IMR-90 (cell line): ENCODE results near the gene C9orf50. TPM values are rescaled to one million over a fixed set of nuclear protein-coding genes. Genes with fewer than 3 reads are reported as not detected.

ENCODE experiments used
- ATAC-seq: fragments of 200-7000 bp; cut with Tn5 transposase; 2 replicates; pipeline ENCODE4 v1.9.1; 2020; ENCODE audit warnings: low read depth, mild to moderate bottlenecking, moderate library complexity
- BruUV-seq: library from RNA; stranded (reverse); fragments of 400-500 nt; replicated peaks from 2 replicates; lab custom pipeline; 2021; lab: Mats Ljungman, UMichigan
- CTCF ChIA-PET: fragments of 300-600 bp; formaldehyde crosslinking; extraction: SDS; loops from one replicate; lab custom pipeline; 2021; ENCODE audit warnings: antibody characterized with exemption; lab: Yijun Ruan, JAX
- POLR2A ChIA-PET: fragments of 300-600 bp; sonication (Branson Sonifier 250); formaldehyde crosslinking; loops from one replicate; lab custom pipeline; 2022; ENCODE audit warnings: antibody characterized with exemption; ENCODE audit not compliant: unreplicated experiment; lab: Charles Lee
- DNase-seq: peaks from one replicate; pipeline ENCODE4 v3.0.0; 2013
- H2AFZ ChIP-seq: replicated peaks from 2 replicates; pipeline ENCODE3; 2013; ENCODE audit warnings: low read length, mild to moderate bottlenecking; ENCODE audit not compliant: poor library complexity
- H2AK5ac ChIP-seq: 2 replicates; pipeline ENCODE4 v1.6.1; 2013; ENCODE audit warnings: low read depth, low read length, inconsistent platforms
- H2AK9ac ChIP-seq: replicated peaks from 2 replicates; pipeline ENCODE3; 2013; ENCODE audit warnings: mild to moderate bottlenecking, low read depth, low read length, moderate library complexity; ENCODE audit not compliant: poor library complexity
- H2BK120ac ChIP-seq: 2 replicates; pipeline ENCODE4 v1.6.1; 2013; ENCODE audit warnings: low read depth, low read length, inconsistent platforms
- H2BK15ac ChIP-seq: 3 replicates; pipeline ENCODE4 v1.6.1; 2013; ENCODE audit warnings: low read depth, low read length, inconsistent platforms
- H2BK20ac ChIP-seq: 2 replicates; pipeline ENCODE4 v1.6.1; 2013; ENCODE audit warnings: low read depth, mild to moderate bottlenecking, inconsistent platforms, low read length, moderate library complexity
- H2BK5ac ChIP-seq: 2 replicates; pipeline ENCODE4 v1.6.1; 2013; ENCODE audit warnings: mild to moderate bottlenecking, low read depth, low read length, inconsistent platforms; ENCODE audit not compliant: poor library complexity, severe bottlenecking
- H3K14ac ChIP-seq: replicated peaks from 2 replicates; pipeline ENCODE4 v1.6.1; 2013; ENCODE audit warnings: low read depth, low read length, inconsistent platforms
- H3K18ac ChIP-seq: 2 replicates; pipeline ENCODE4 v1.6.1; 2013; ENCODE audit warnings: low read depth, low read length, control low read depth
- H3K23ac ChIP-seq: 2 replicates; pipeline ENCODE4 v1.6.1; 2013; ENCODE audit warnings: low read depth, low read length, inconsistent platforms
- H3K27ac ChIP-seq: 2 replicates; pipeline ENCODE4 v1.5.1; 2013; ENCODE audit warnings: mild to moderate bottlenecking, control low read depth, low read length; ENCODE audit not compliant: insufficient read depth
- H3K27me3 ChIP-seq: 2 replicates; pipeline ENCODE4 v1.6.1; 2013; ENCODE audit warnings: low read length; ENCODE audit not compliant: control insufficient read depth, insufficient read depth
- H3K36me3 ChIP-seq: 2 replicates; pipeline ENCODE4 v1.6.1; 2013; ENCODE audit warnings: low read length, mixed read lengths; ENCODE audit not compliant: control insufficient read depth, insufficient read depth
- H3K4ac ChIP-seq: 2 replicates; pipeline ENCODE4 v1.6.1; 2013; ENCODE audit warnings: low read depth, low read length, inconsistent platforms
- H3K4me1 ChIP-seq: 2 replicates; pipeline ENCODE4 v1.6.1; 2013; ENCODE audit warnings: low read length, mixed read lengths; ENCODE audit not compliant: control insufficient read depth, insufficient read depth
- H3K4me2 ChIP-seq: 2 replicates; pipeline ENCODE4 v1.6.1; 2013; ENCODE audit warnings: low read depth, mild to moderate bottlenecking, control low read depth, low read length, moderate library complexity
- H3K4me3 ChIP-seq: 2 replicates; pipeline ENCODE4 v1.5.1; 2013; ENCODE audit warnings: low read depth, mild to moderate bottlenecking, control low read depth, low read length, moderate library complexity; ENCODE audit not compliant: insufficient read depth
- H3K56ac ChIP-seq: 2 replicates; pipeline ENCODE4 v1.6.1; 2013; ENCODE audit warnings: low read length, inconsistent platforms; ENCODE audit not compliant: insufficient read depth; ENCODE audit errors: extremely low read depth
- H3K79me1 ChIP-seq, 2 experiments: 2 replicates each; pipeline ENCODE4 v1.6.1; 2013; ENCODE audit warnings: low read length in 2 of 2, inconsistent platforms in 1 of 2, low read depth in 1 of 2
- H3K9ac ChIP-seq: 2 replicates; pipeline ENCODE4 v1.6.1; 2013; ENCODE audit warnings: low read depth, low read length, control low read depth
- H3K9me1 ChIP-seq: 2 replicates; pipeline ENCODE4 v1.6.1; 2013; ENCODE audit warnings: low read length, inconsistent platforms; ENCODE audit not compliant: insufficient read depth
- H3K9me3 ChIP-seq: 2 replicates; pipeline ENCODE4 v1.6.1; 2013; ENCODE audit warnings: low read length; ENCODE audit not compliant: control insufficient read depth, insufficient read depth
- H4K20me1 ChIP-seq: 2 replicates; pipeline ENCODE4 v1.6.1; 2013; ENCODE audit warnings: low read length, inconsistent platforms; ENCODE audit not compliant: insufficient read depth
- H4K5ac ChIP-seq: 2 replicates; pipeline ENCODE4 v1.6.1; 2013; ENCODE audit warnings: mild to moderate bottlenecking, low read depth, low read length, control low read depth
- H4K8ac ChIP-seq, 2 experiments: 2 replicates each; pipeline ENCODE4 v1.6.1; 2013; ENCODE audit warnings: low read depth in 2 of 2, low read length in 2 of 2, control low read depth in 1 of 2, inconsistent platforms in 1 of 2
- H4K91ac ChIP-seq: 2 replicates; pipeline ENCODE4 v1.6.1; 2013; ENCODE audit warnings: low read depth, low read length, inconsistent platforms; ENCODE audit not compliant: insufficient read depth
- BHLHE40 ChIP-seq: fragments of 150-350 bp; IDR thresholded peaks from 2 replicates; pipeline ENCODE4 v1.6.1; 2016; ENCODE audit warnings: mild to moderate bottlenecking, low read depth, low read length
- CEBPB ChIP-seq: IDR thresholded peaks from 2 replicates; pipeline ENCODE4 v1.6.1; 2012; ENCODE audit warnings: low read depth, low read length, improper control_type of control experiment
- CHD1 ChIP-seq: IDR thresholded peaks from 2 replicates; pipeline ENCODE4 v1.6.1; 2012; ENCODE audit warnings: low read depth, low read length, improper control_type of control experiment
- ELK1 ChIP-seq: fragments of 150-350 bp; IDR thresholded peaks from 2 replicates; pipeline ENCODE4 v1.6.1; 2016; ENCODE audit warnings: low read depth, mild to moderate bottlenecking, low read length, moderate library complexity, borderline replicate concordance
- FOS ChIP-seq: fragments of 150-350 bp; IDR thresholded peaks from 2 replicates; pipeline ENCODE4 v1.6.1; 2016; ENCODE audit warnings: low read depth, low read length
- MAFK ChIP-seq: IDR thresholded peaks from 2 replicates; pipeline ENCODE4 v1.6.1; 2012; ENCODE audit warnings: low read depth, low read length, improper control_type of control experiment
- MAZ ChIP-seq: IDR thresholded peaks from 2 replicates; pipeline ENCODE4 v1.6.1; 2012; ENCODE audit warnings: low read depth, mild to moderate bottlenecking, low read length, improper control_type of control experiment, moderate library complexity, borderline replicate concordance
- NFE2L2 ChIP-seq: fragments of 150-350 bp; IDR thresholded peaks from 2 replicates; pipeline ENCODE4 v1.6.1; 2016; ENCODE audit warnings: low read depth, mild to moderate bottlenecking, low read length
- RAD21 ChIP-seq: IDR thresholded peaks from 2 replicates; pipeline ENCODE4 v1.6.1; 2012; ENCODE audit warnings: low read length, improper control_type of control experiment
- RCOR1 ChIP-seq: IDR thresholded peaks from 2 replicates; pipeline ENCODE4 v1.6.1; 2012; ENCODE audit warnings: mild to moderate bottlenecking, low read length, improper control_type of control experiment; ENCODE audit not compliant: insufficient replicate concordance
- RFX5 ChIP-seq: IDR thresholded peaks from 2 replicates; pipeline ENCODE4 v1.8.0; 2012; ENCODE audit warnings: low read depth, mild to moderate bottlenecking, low read length, moderate library complexity
- SMC3 ChIP-seq: fragments of 150-350 bp; IDR thresholded peaks from 2 replicates; pipeline ENCODE4 v1.6.1; 2016; ENCODE audit warnings: low read depth, mild to moderate bottlenecking, antibody characterized with exemption, low read length, moderate library complexity
- USF2 ChIP-seq: fragments of 150-350 bp; IDR thresholded peaks from 2 replicates; pipeline ENCODE4 v1.6.1; 2017; ENCODE audit warnings: mild to moderate bottlenecking, antibody characterized with exemption, low read length, low read depth
- WGBS, 2 experiments: methylation state at CpG; one replicate each; pipeline versions ENCODE4 v1.1.5 to v1.1.7; 2013; ENCODE audit warnings: missing lambda C conversion rate in 2 of 2; ENCODE audit not compliant: insufficient read length in 1 of 2; ENCODE audit errors: extremely low coverage in 2 of 2; 5-methylcytosine and 5-hydroxymethylcytosine counted together
- dilution Hi-C: fragments of 300-500 bp; cut with HindIII; formaldehyde crosslinking; loops from one replicate; pipeline ENCODE4 v1.14.3; 2018; ENCODE audit warnings: low sequenced_read_pairs; ENCODE audit not compliant: unreplicated experiment
- in situ Hi-C: fragments of 300-500 bp; cut with MboI; formaldehyde crosslinking; loops from 3 replicates; pipeline ENCODE4 v1.14.3; 2019; ENCODE audit warnings: low sequenced_read_pairs, inconsistent platforms, mixed read lengths
- intact Hi-C: fragments of 100-400 bp; cut with micrococcal nuclease; formaldehyde crosslinking; loops from 2 replicates; pipeline ENCODE4 v1.10.0; 2022
- polyA plus RNA-seq, 3 experiments: library from polyadenylated mRNA; depleted of rRNA; stranded (reverse); fragments of >200 nt; gene quantifications; 2 replicates each; pipeline ENCODE4 v1.2.3, GENCODE V29; 2012; ENCODE audit warnings: low replicate concordance in 1 of 3
- total RNA-seq: library from RNA; depleted of rRNA; stranded (reverse); fragments of >200 nt; gene quantifications from 2 replicates; pipeline ENCODE4 v1.2.3, GENCODE V29; 2012
- TF ChIP-seq, protein P1 (sequence below): conservative IDR thresholded peaks from 2 replicates; pipeline ENCODE4 v1.5.1; 2012; ENCODE audit warnings: mild to moderate bottlenecking, low read depth, low read length, improper control_type of control experiment

C9orf50 gene
- total and polyA plus RNA-seq, 2 of the 4 experiments (the other 2 are of a cell fraction) = 0.09 TPM; not detected in 1

DNA sequence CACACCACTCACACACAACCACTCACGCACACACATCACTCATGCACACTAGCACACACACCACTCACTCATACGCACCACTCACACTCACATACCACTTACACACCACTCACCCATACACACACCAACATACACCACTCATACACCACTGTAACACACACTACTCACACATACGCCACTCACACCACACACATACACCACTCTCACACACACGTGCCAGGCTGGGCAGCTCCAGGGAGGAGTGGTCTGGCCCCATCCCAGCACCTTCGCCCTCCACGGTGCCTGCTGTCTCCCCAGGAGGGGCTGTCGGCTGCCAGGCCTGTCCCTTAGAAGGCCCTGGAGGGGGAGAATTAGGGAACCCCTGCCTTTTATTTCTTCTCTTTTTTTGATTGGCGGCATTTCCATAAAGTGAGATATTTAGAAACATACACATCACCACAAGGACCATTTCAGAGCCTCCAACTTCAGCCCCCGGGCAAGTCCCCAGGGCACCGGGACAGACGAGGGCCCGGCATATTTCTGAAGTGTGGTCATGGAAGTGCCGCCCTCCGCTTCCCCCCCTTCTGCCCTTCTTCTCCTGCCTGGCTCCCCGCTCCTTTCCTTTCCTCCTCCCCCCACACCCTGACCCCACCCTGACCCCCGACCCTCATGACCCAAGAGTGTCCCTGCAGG, 27.3 kb upstream of the C9orf50 start:
- no TSS peak for BruUV-seq
- peak; percentile 40 for ATAC-seq
- Histone ChIP-seq H3K14ac (0 out of 2 replicates have a peak overlapping the region, but pooled peaks have one; percentile 25), H3K56ac (no peak overlapping the region), H4K91ac (peak overlapping the region; percentile 41), H3K4me2 (no peak overlapping the region), H2AK5ac (peak overlapping the region; percentile 99), H3K9me3 (no peaks in the 10 kb centered on the region), H4K20me1 (no peaks in the 10 kb centered on the region), H3K4me1 (peaks cover 6% of the 10 kb centered on the region; the same call in 1 of the 2 replicates), H2BK15ac (peak overlapping the region; percentile 57; the same call in 2 of the 3 replicates), H3K18ac (no peak overlapping the region), H3K4ac (peak overlapping the region; percentile 72), H3K4me3 (no peak overlapping the region), H3K36me3 (no peaks in the 10 kb centered on the region), H2BK5ac (peak overlapping the region; percentile 71), H2BK120ac (peak overlapping the region; percentile 19; the same call in 1 of the 2 replicates), H3K9me1 (peaks cover 6% of the 10 kb centered on the region), H3K27ac (no peak overlapping the region; the same call in 1 of the 2 replicates), H4K8ac (no peak overlapping the region; a peak in 1 of 4 replicates), H3K23ac (peak overlapping the region; percentile 31; the same call in 1 of the 2 replicates), H3K79me1 (peaks cover 0 to 6% of the 10 kb centered on the region in 2 experiments; a peak in 1 of 4 replicates), H3K27me3 (no peaks in the 10 kb centered on the region), H2BK20ac (peak overlapping the region; percentile 82), H2AFZ (no peak overlapping the region), H3K9ac (no peak overlapping the region), H4K5ac (0 out of 2 replicates have a peak overlapping the region, but pooled peaks have one; percentile 24), H2AK9ac (peak overlapping the region; percentile 76)
- POLR2A ChIA-PET = no interaction called here
- no peak for DNase-seq
- CTCF ChIA-PET = no interaction called here
- intact Hi-C loops = no loop called here
- dilution Hi-C loops = no loop called here
- in situ Hi-C loops = no loop called here
- 95 to 100% methylated on average over 2 to 4 of the region's 16 CpGs for WGBS, 2 experiments
- TF ChIP-seq MAZ (no peak), CEBPB (no peak), RAD21 (no peak), CHD1 (no peak), RFX5 (no peak), FOS (no peak), NFE2L2 (no peak), RCOR1 (no peak), BHLHE40 (no peak), SMC3 (no peak), ELK1 (no peak), MAFK (no peak), USF2 (no peak)
- TF ChIP-seq, protein P1, sequence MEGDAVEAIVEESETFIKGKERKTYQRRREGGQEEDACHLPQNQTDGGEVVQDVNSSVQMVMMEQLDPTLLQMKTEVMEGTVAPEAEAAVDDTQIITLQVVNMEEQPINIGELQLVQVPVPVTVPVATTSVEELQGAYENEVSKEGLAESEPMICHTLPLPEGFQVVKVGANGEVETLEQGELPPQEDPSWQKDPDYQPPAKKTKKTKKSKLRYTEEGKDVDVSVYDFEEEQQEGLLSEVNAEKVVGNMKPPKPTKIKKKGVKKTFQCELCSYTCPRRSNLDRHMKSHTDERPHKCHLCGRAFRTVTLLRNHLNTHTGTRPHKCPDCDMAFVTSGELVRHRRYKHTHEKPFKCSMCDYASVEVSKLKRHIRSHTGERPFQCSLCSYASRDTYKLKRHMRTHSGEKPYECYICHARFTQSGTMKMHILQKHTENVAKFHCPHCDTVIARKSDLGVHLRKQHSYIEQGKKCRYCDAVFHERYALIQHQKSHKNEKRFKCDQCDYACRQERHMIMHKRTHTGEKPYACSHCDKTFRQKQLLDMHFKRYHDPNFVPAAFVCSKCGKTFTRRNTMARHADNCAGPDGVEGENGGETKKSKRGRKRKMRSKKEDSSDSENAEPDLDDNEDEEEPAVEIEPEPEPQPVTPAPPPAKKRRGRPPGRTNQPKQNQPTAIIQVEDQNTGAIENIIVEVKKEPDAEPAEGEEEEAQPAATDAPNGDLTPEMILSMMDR = no peak
